HCT116 (cell line): ENCODE results near the gene DTNBP1. TPM values are rescaled to one million over a fixed set of nuclear protein-coding genes. Genes with fewer than 3 reads are reported as not detected.

Experiments used
- ATAC-seq: fragments of 200-7000 bp; cut with Tn5 transposase; 2 replicates; pipeline ENCODE4 v1.9.1; 2020; ENCODE audit warnings: mild to moderate bottlenecking, moderate library complexity
- BruUV-seq: library from RNA; stranded (reverse); fragments of 400-500 nt; replicated peaks from 2 replicates; lab custom pipeline; 2021; lab: Mats Ljungman, UMichigan
- CTCF ChIA-PET: fragments of 300-600 bp; sonication (Branson Sonifier 250); formaldehyde crosslinking; loops from one replicate; lab custom pipeline; 2021; ENCODE audit warnings: antibody characterized with exemption; lab: Charles Lee
- POLR2A ChIA-PET: fragments of 300-600, 350-600 bp; sonication (Branson Sonifier 250); formaldehyde crosslinking; loops from one replicate; lab custom pipeline; 2021; ENCODE audit warnings: antibody characterized with exemption; lab: Charles Lee
- RAD21 ChIA-PET, 2 experiments: fragments of 300-600 bp; sonication (Branson Sonifier 250); formaldehyde crosslinking; loops; one replicate each; lab custom pipeline; 2023; ENCODE audit warnings: low total read pairs in 2 of 2; ENCODE audit not compliant: uncharacterized antibody in 2 of 2, unreplicated experiment in 2 of 2, low non-redundant PET in 1 of 2; lab: Charles Lee
- DNase-seq: peaks from one replicate; pipeline ENCODE4 v3.0.0-alpha.2; 2010; ENCODE audit warnings: low read depth, low spot score
- H2AFZ ChIP-seq: fragments of 200-600 bp; shearing (Covaris generic), sonication (generic); 2 replicates; pipeline ENCODE4 v1.6.1; 2017; ENCODE audit warnings: low read depth, mixed run types, mixed read lengths, antibody characterized with exemption, low read length; ENCODE audit not compliant: poor library complexity, severe bottlenecking
- H3K27ac ChIP-seq: 2 replicates; pipeline ENCODE4 v1.5.1; 2012; ENCODE audit warnings: low read depth, low read length
- H3K27me3 ChIP-seq: fragments of 200-600 bp; sonication (generic); 2 replicates; pipeline ENCODE4 v1.6.1; 2016; ENCODE audit warnings: mixed run types, low read length, mixed read lengths; ENCODE audit not compliant: insufficient read depth
- H3K36me3 ChIP-seq, 2 experiments: fragments of 200-500 bp in 1 of 2; fragments of 200-600 bp in 1 of 2; sonication (Bioruptor generic) in 1 of 2; sonication (generic) in 1 of 2; 2 replicates each; pipeline versions ENCODE4 v1.5.1 to v1.6.1; 2014 to 2016; ENCODE audit warnings: low read length in 2 of 2, inconsistent platforms in 1 of 2, mixed read lengths in 1 of 2, mixed run types in 1 of 2; ENCODE audit not compliant: insufficient read depth in 2 of 2, control insufficient read depth in 1 of 2
- H3K4me1 ChIP-seq, 2 experiments: fragments of 200-600 bp in 1 of 2; sonication (generic) in 1 of 2; 2 replicates each; pipeline versions ENCODE4 v1.5.1 to v1.6.1; 2012 to 2017; ENCODE audit warnings: low read length in 2 of 2, inconsistent platforms in 1 of 2, mild to moderate bottlenecking in 1 of 2, mixed read lengths in 1 of 2, mixed run types in 1 of 2, moderate library complexity in 1 of 2; ENCODE audit not compliant: insufficient read depth in 2 of 2, control insufficient read depth in 1 of 2
- H3K4me2 ChIP-seq: fragments of 200-600 bp; sonication (generic); 2 replicates; pipeline ENCODE4 v1.6.1; 2017; ENCODE audit warnings: mixed run types, low read length, mixed read lengths
- H3K4me3 ChIP-seq, 2 experiments: fragments of 200-600 bp in 1 of 2; sonication (generic) in 1 of 2; replicated peaks in 1 of 2; 2 replicates each; pipeline ENCODE4 v1.5.1; 2011 to 2016; ENCODE audit warnings: low read length in 2 of 2, control low read depth in 1 of 2, low read depth in 1 of 2, mild to moderate bottlenecking in 1 of 2, mixed read lengths in 1 of 2, mixed run types in 1 of 2
- H3K79me2 ChIP-seq: fragments of 200-600 bp; sonication (generic); 2 replicates; pipeline ENCODE4 v1.6.1; 2017; ENCODE audit warnings: mild to moderate bottlenecking, mixed run types, low read length, moderate library complexity, mixed read lengths; ENCODE audit not compliant: insufficient read depth
- H3K9ac ChIP-seq: fragments of 200-600 bp; sonication (generic); 2 replicates; pipeline ENCODE4 v1.6.1; 2016; ENCODE audit warnings: low read length, mixed read lengths
- H3K9me2 ChIP-seq: fragments of 200-600 bp; sonication (generic), shearing (Covaris generic); 2 replicates; pipeline ENCODE4 v1.6.1; 2017; ENCODE audit warnings: mixed run types, mild to moderate bottlenecking, moderate library complexity; ENCODE audit not compliant: insufficient read depth
- H3K9me3 ChIP-seq, 2 experiments: fragments of 200-500 bp in 1 of 2; fragments of 200-600 bp in 1 of 2; sonication (Bioruptor generic) in 1 of 2; sonication (generic) in 1 of 2; 2 replicates each; pipeline ENCODE4 v1.6.1; 2014 to 2017; ENCODE audit warnings: low read length in 2 of 2, mixed read lengths in 2 of 2, inconsistent platforms in 1 of 2, low read depth in 1 of 2, mild to moderate bottlenecking in 1 of 2, mixed run types in 1 of 2, moderate library complexity in 1 of 2; ENCODE audit not compliant: control insufficient read depth in 1 of 2, insufficient read depth in 1 of 2
- H4K20me1 ChIP-seq: fragments of 200-600 bp; sonication (generic), shearing (Covaris generic); 2 replicates; pipeline ENCODE4 v1.6.1; 2017; ENCODE audit warnings: mixed run types, mild to moderate bottlenecking, moderate library complexity; ENCODE audit not compliant: insufficient read depth
- ELF1 ChIP-seq: IDR thresholded peaks from 2 replicates; pipeline ENCODE4 v1.6.1; 2012; ENCODE audit warnings: low read depth, borderline replicate concordance
- EZH2 ChIP-seq: fragments of 200-600 bp; sonication (generic); IDR thresholded peaks from 2 replicates; pipeline ENCODE4 v1.6.1; 2017; ENCODE audit warnings: antibody characterized with exemption, mixed run types
- REST ChIP-seq: IDR thresholded peaks from 2 replicates; pipeline ENCODE4 v1.6.1; 2012; ENCODE audit warnings: low read depth
- ZFX ChIP-seq: fragments of 450-650 bp; IDR thresholded peaks from 2 replicates; pipeline ENCODE4 v1.6.1; 2017
- intact Hi-C: fragments of 100-400 bp; cut with micrococcal nuclease; formaldehyde crosslinking; loops from 2 replicates; pipeline ENCODE4 v1.10.0; 2022
- total RNA-seq: library from RNA; stranded (reverse); gene quantifications from one replicate; pipeline ENCODE4 v1.2.1, GENCODE V29; 2021; ENCODE audit not compliant: unreplicated experiment

DTNBP1 gene
- total RNA-seq, 1 experiment from 2014 or later, result 16.7 TPM

GRCh38 chr6:15705981-15706380 lies 43.2 kb upstream of the DTNBP1 start:
- ChIA-PET POLR2A (no interaction called here), CTCF (no interaction called here)

More at GRCh38 chr6:15705981-15706380, 43.2 kb upstream of the DTNBP1 start:
- Histone ChIP-seq H3K27me3 (no peaks in the 10 kb centered on the region), H3K9me2 (no peaks in the 10 kb centered on the region), H4K20me1 (no peaks in the 10 kb centered on the region), H3K9ac (no peak overlapping the region), H2AFZ (no peak overlapping the region), H3K4me2 (no peak overlapping the region), H3K36me3 (no peaks in the 10 kb centered on the region), H3K4me3 (no peak overlapping the region), H3K9me3 (0 out of 4 replicates have a peak, but pooled peaks cover 0 to 6% of the 10 kb centered on the region in 2 experiments), H3K4me1 (no peaks in the 10 kb centered on the region), H3K79me2 (no peaks in the 10 kb centered on the region), H3K27ac (no peak overlapping the region)
- ATAC-seq (no peak), DNase-seq (no peak)
- no TSS peak for BruUV-seq
- intact Hi-C loops, result no loop called here
- RAD21 ChIA-PET, result no interaction called here
- no peak for TF ChIP-seq ELF1
- no peak for TF ChIP-seq REST
- TF ChIP-seq EZH2, result no peak
- TF ChIP-seq ZFX, result no peak
